Fibroblast of skin of right quadriceps (primary cell): ENCODE data around the gene CNNM2.
"Not testable (repeated sequence)": the region's sequence is repeated elsewhere in the genome, so short reads cannot be mapped to it uniquely, and the experiment has no call there.

Source experiments
- DNase-seq: peaks from one replicate; pipeline ENCODE4 v3.0.0-alpha.2; 2013

Gene CNNM2

GRCh38 chr10:103111031-103111917, 193.2 kb downstream of the CNNM2 start:
- peak; percentile 31 for DNase-seq

GRCh38 chr10:103111918-103112877, 194.1 kb downstream of the CNNM2 start:
- DNase-seq: no peak

- no peak for DNase-seq
These were observed 196.8 kb downstream of the CNNM2 start for GRCh38 chr10:103114876-103115275.

- DNase-seq: no peak
These were observed 199.2 kb downstream of the CNNM2 start for GRCh38 chr10:103117247-103117646.

GRCh38 chr10:103120546-103120945, 202.5 kb downstream of the CNNM2 start:
- no peak for DNase-seq

GRCh38 chr10:103120977-103121735, 203.1 kb downstream of the CNNM2 start:
- DNase-seq: no peak

- no peak for DNase-seq
These were observed 205.4 kb downstream of the CNNM2 start for GRCh38 chr10:103123282-103124024.

- no peak for DNase-seq
These were observed 206.5 kb downstream of the CNNM2 start for GRCh38 chr10:103124420-103125096.

GRCh38 chr10:103125323-103126267, 207.5 kb downstream of the CNNM2 start:
- DNase-seq: no peak

GRCh38 chr10:103127241-103127640, 209.1 kb downstream of the CNNM2 start:
- peak; percentile 54 for DNase-seq

- not testable (repeated sequence) for DNase-seq
These were observed 212.1 kb downstream of the CNNM2 start for GRCh38 chr10:103130180-103130579.

GRCh38 chr10:103130910-103131309, 212.8 kb downstream of the CNNM2 start:
- DNase-seq: no peak

- DNase-seq: not testable (repeated sequence)
These were observed 217.1 kb downstream of the CNNM2 start for GRCh38 chr10:103135168-103135567.

- no peak for DNase-seq
These were observed 221.7 kb downstream of the CNNM2 start for GRCh38 chr10:103139803-103140202.
